H1 (cell line): ENCODE results near the gene CHRNA5. TPM values are rescaled to one million over a fixed set of nuclear protein-coding genes. Genes with fewer than 3 reads are reported as not detected.

ENCODE experiments used
- CBX8 ChIP-seq: fragments of 300-800, 300-1000 bp; sonication (generic); IDR thresholded peaks from 2 replicates; pipeline ENCODE4 v1.7.1; 2016; ENCODE audit warnings: low read depth, low read length, borderline replicate concordance
- SIX5 ChIP-seq: IDR thresholded peaks from 2 replicates; pipeline ENCODE4 v1.6.1; 2011; ENCODE audit warnings: mild to moderate bottlenecking, low read depth, low read length
- polyA plus RNA-seq, 7 experiments: library from polyadenylated mRNA; depleted of rRNA in 3 of 7; stranded (reverse) in 5 of 7; unstranded in 2 of 7; fragments of >200 nt in 5 of 7; fragments of 200-250 nt in 2 of 7; gene quantifications; 1 replicate in 5 of 7; 2 replicates in 1 of 7; 4 replicates in 1 of 7; pipeline versions ENCODE4 v1.2.1 to v1.2.3, GENCODE V29; 2011 to 2013; ENCODE audit warnings: missing spikeins in 2 of 7, mixed read lengths in 2 of 7
- total RNA-seq: library from RNA; stranded (reverse); fragmentation: NEBNext Ultra II Directional; extraction: Animal tissue kit (Norgen Biotek cat#: 25700); gene quantifications from 2 replicates; pipeline ENCODE4 v1.2.1, GENCODE V29; 2021

The CHRNA5 gene
- total and polyA plus RNA-seq, 2 of the 8 experiments (the other 6 are each of a cell fraction or from before 2014, with no cell fraction given) = 13.5 to 31.4 TPM

DNA sequence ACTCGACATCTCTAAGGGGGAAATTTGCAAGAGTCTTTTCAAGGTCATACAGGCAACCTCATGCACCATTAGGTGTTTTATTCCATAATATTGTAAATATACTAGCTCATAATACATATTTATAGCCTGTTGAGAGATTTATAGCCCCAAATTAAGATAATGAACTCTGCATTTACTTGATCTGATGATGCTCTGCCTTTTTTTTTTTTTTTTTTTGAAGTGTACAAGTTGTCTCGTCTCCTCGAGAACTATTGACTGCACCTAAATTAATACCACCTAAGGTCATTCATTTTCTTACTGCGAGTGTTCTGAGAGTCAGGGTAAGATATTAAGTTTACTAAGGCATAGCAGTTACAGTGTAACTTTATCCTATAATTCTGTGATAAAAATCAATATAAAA, 6.1 kb downstream of the CHRNA5 start (continued):
- TF ChIP-seq CBX8 (no peak), SIX5 (no peak)
